Keratinocyte (primary cell): Measurements from ENCODE around the gene ST3GAL2. TPM values are rescaled to one million over a fixed set of nuclear protein-coding genes. Genes with fewer than 3 reads are reported as not detected.

ENCODE experiments used
- DNase-seq: peaks from one replicate; pipeline ENCODE4 v3.0.0-alpha.2; 2011; ENCODE audit warnings: low read depth, missing footprints, low spot score
- FAIRE-seq: peaks from 2 replicates; lab custom pipeline; 2011; peaks lifted over from hg19 to GRCh38; lab: Jason Lieb, UNC
- H2AFZ ChIP-seq: 2 replicates; pipeline ENCODE4 v1.6.0; 2012; ENCODE audit warnings: low read length, control low read depth, inconsistent platforms; ENCODE audit not compliant: control insufficient read depth
- H3K27ac ChIP-seq: 2 replicates; pipeline ENCODE4 v1.5.1; 2011; ENCODE audit warnings: low read length; ENCODE audit not compliant: control insufficient read depth, insufficient read depth
- H3K27me3 ChIP-seq: 3 replicates; pipeline ENCODE4 v1.6.0; 2011; ENCODE audit warnings: low read length; ENCODE audit not compliant: control insufficient read depth, insufficient read depth; ENCODE audit errors: extremely low read depth
- H3K36me3 ChIP-seq, 2 experiments: 2 replicates in 1 of 2; 3 replicates in 1 of 2; pipeline ENCODE4 v1.5.1; 2011; ENCODE audit warnings: low read length in 2 of 2, mild to moderate bottlenecking in 1 of 2; ENCODE audit not compliant: control insufficient read depth in 2 of 2, insufficient read depth in 2 of 2; ENCODE audit errors: extremely low read depth in 1 of 2
- H3K4me1 ChIP-seq: 3 replicates; pipeline ENCODE4 v1.5.1; 2011; ENCODE audit warnings: low read length; ENCODE audit not compliant: control insufficient read depth, insufficient read depth; ENCODE audit errors: extremely low read depth
- H3K4me2 ChIP-seq: 3 replicates; pipeline ENCODE4 v1.6.0; 2011; ENCODE audit warnings: low read depth, low read length; ENCODE audit not compliant: control insufficient read depth, insufficient read depth; ENCODE audit errors: extremely low read depth
- H3K4me3 ChIP-seq, 3 experiments: fragments of 200-600 bp in 1 of 3; sonication (generic) in 1 of 3; 2 replicates in 2 of 3; 3 replicates in 1 of 3; pipeline ENCODE4 v1.5.1; 2011 to 2016; ENCODE audit warnings: low read length in 3 of 3, mild to moderate bottlenecking in 3 of 3, control low read depth in 2 of 3, inconsistent platforms in 1 of 3, low read depth in 1 of 3, mixed read lengths in 1 of 3, mixed run types in 1 of 3, moderate library complexity in 1 of 3; ENCODE audit not compliant: control insufficient read depth in 2 of 3, insufficient read depth in 2 of 3; ENCODE audit errors: extremely low read depth in 1 of 3
- H3K79me2 ChIP-seq: 2 replicates; pipeline ENCODE4 v1.6.0; 2012; ENCODE audit warnings: low read length; ENCODE audit not compliant: control insufficient read depth, insufficient read depth
- H3K9ac ChIP-seq: 3 replicates; pipeline ENCODE4 v1.6.0; 2011; ENCODE audit warnings: low read length; ENCODE audit not compliant: control insufficient read depth, insufficient read depth; ENCODE audit errors: extremely low read depth
- H3K9me1 ChIP-seq: 3 replicates; pipeline ENCODE4 v1.6.0; 2011; ENCODE audit warnings: low read length; ENCODE audit not compliant: control insufficient read depth, insufficient read depth; ENCODE audit errors: extremely low read depth
- H3K9me3 ChIP-seq: 2 replicates; pipeline ENCODE4 v1.5.1; 2012; ENCODE audit warnings: low read depth, low read length; ENCODE audit not compliant: control insufficient read depth
- H4K20me1 ChIP-seq: 3 replicates; pipeline ENCODE4 v1.6.0; 2011; ENCODE audit warnings: low read length; ENCODE audit not compliant: control insufficient read depth, insufficient read depth; ENCODE audit errors: extremely low read depth
- EZH2 ChIP-seq: IDR thresholded peaks from one replicate; pipeline ENCODE4 v1.6.1; 2012; ENCODE audit warnings: inconsistent platforms, mild to moderate bottlenecking, low read length, moderate library complexity
- dilution Hi-C: fragments of 300-500 bp; cut with MboI; formaldehyde crosslinking; loops from one replicate; pipeline ENCODE4 v1.7.0; 2020; ENCODE audit warnings: low sequenced_read_pairs; ENCODE audit not compliant: extremely low pct_ligation_motif_present
- polyA plus RNA-seq, 5 experiments: library from polyadenylated mRNA; depleted of rRNA in 3 of 5; stranded (reverse) in 3 of 5; stranded (forward) in 1 of 5; unstranded in 1 of 5; fragments of >200 nt; gene quantifications; 1 replicate in 1 of 5; 2 replicates in 3 of 5; 3 replicates in 1 of 5; pipeline versions ENCODE4 v1.2.1 to v1.2.3, GENCODE V29; 2011 to 2012; ENCODE audit warnings: missing spikeins in 2 of 5, low read depth in 1 of 5, low replicate concordance in 1 of 5
- TF ChIP-seq, protein P1 (sequence below), 3 experiments: IDR thresholded peaks in 1 of 3; conservative IDR thresholded peaks in 1 of 3; optimal IDR thresholded peaks in 1 of 3; 2 replicates in 2 of 3; 3 replicates in 1 of 3; pipeline versions ENCODE3 to v1.5.1; 2011; ENCODE audit warnings: low read length in 3 of 3, mild to moderate bottlenecking in 3 of 3, moderate library complexity in 2 of 3, control low read depth in 1 of 3, inconsistent platforms in 1 of 3; ENCODE audit not compliant: insufficient read depth in 2 of 3; ENCODE audit errors: extremely low read depth in 1 of 3

The ST3GAL2 gene
- polyA plus RNA-seq, 1 donor (not counting 4 experiments of a cell fraction or from before 2014, with no cell fraction given): 4.0 TPM

GRCh38 chr16:70481929-70482536 lies 43.1 kb upstream of the ST3GAL2 start:
- Histone ChIP-seq H3K9me1 (no peaks in the 10 kb centered on the region), H2AFZ (no peak overlapping the region), H3K9me3 (no peaks in the 10 kb centered on the region), H3K9ac (no peak overlapping the region), H3K79me2 (no peaks in the 10 kb centered on the region), H3K4me2 (peak overlapping the region; percentile 27), H3K4me3 (no peak overlapping the region), H3K36me3 (peaks cover 14 to 27% of the 10 kb centered on the region in 2 experiments), H3K27ac (peak overlapping the region; percentile 26), H3K27me3 (no peaks in the 10 kb centered on the region), H3K4me1 (peaks cover 44% of the 10 kb centered on the region), H4K20me1 (no peaks in the 10 kb centered on the region)
- FAIRE-seq (peak; percentile 93), DNase-seq (no peak)
- dilution Hi-C loops: no loop called here
- TF ChIP-seq, protein P1, sequence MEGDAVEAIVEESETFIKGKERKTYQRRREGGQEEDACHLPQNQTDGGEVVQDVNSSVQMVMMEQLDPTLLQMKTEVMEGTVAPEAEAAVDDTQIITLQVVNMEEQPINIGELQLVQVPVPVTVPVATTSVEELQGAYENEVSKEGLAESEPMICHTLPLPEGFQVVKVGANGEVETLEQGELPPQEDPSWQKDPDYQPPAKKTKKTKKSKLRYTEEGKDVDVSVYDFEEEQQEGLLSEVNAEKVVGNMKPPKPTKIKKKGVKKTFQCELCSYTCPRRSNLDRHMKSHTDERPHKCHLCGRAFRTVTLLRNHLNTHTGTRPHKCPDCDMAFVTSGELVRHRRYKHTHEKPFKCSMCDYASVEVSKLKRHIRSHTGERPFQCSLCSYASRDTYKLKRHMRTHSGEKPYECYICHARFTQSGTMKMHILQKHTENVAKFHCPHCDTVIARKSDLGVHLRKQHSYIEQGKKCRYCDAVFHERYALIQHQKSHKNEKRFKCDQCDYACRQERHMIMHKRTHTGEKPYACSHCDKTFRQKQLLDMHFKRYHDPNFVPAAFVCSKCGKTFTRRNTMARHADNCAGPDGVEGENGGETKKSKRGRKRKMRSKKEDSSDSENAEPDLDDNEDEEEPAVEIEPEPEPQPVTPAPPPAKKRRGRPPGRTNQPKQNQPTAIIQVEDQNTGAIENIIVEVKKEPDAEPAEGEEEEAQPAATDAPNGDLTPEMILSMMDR (optimal IDR thresholded peaks at IDR 0.05 in 1 of 3, IDR thresholded peaks at IDR 0.05 in 1 of 3, conservative IDR thresholded peaks at IDR 0.05 in 1 of 3; ENCODE audit: extremely low read depth in 1 of 3, insufficient read depth in 2 of 3, low read length in 3 of 3): no peak
- no peak for TF ChIP-seq EZH2

GRCh38 chr16:70480127-70481105 lies 41.5 kb upstream of the ST3GAL2 start:
- H3K4me2 ChIP-seq: no peak overlapping the region
- H3K27ac ChIP-seq: no peak overlapping the region
- H3K9me1 ChIP-seq: no peaks in the 10 kb centered on the region
- H3K27me3 ChIP-seq: no peaks in the 10 kb centered on the region
- no peaks in the 10 kb centered on the region for H4K20me1 ChIP-seq
- H3K9ac ChIP-seq: no peak overlapping the region
- H3K4me1 ChIP-seq: peaks cover 60% of the 10 kb centered on the region
- FAIRE-seq (no peak), DNase-seq (no peak)
- H2AFZ ChIP-seq: no peak overlapping the region
- peaks cover 14 to 25% of the 10 kb centered on the region in 2 experiments for H3K36me3 ChIP-seq
- H3K9me3 ChIP-seq: no peaks in the 10 kb centered on the region
- dilution Hi-C loops: no loop called here
- no peak overlapping the region for H3K4me3 ChIP-seq
- TF ChIP-seq EZH2: no peak
- TF ChIP-seq, protein P1 (optimal IDR thresholded peaks at IDR 0.05 in 1 of 3, IDR thresholded peaks at IDR 0.05 in 1 of 3, conservative IDR thresholded peaks at IDR 0.05 in 1 of 3; ENCODE audit: extremely low read depth in 1 of 3, insufficient read depth in 2 of 3, low read length in 3 of 3): no peak
- no peaks in the 10 kb centered on the region for H3K79me2 ChIP-seq
